SKM-1 (cell line): ENCODE measurements around the gene MS4A2.
A peak's percentile ranks its signal among the peaks of the same experiment; 100 is the strongest.
"Not testable (repeated sequence)": the region's sequence is repeated elsewhere in the genome, so short reads cannot be mapped to it uniquely, and the experiment has no call there.

Source experiments
- DNase-seq: peaks from one replicate; lab custom pipeline; 2025; ENCODE audit not compliant: unreplicated experiment; lab: John Stamatoyannopoulos, UW

Gene MS4A2

GRCh38 chr11:60088364-60088763 is at the start of gene MS4A2:
Gene MS4A2, plus strand, starts transcription at chr11:60088664. Its CDS starts 102 bp downstream, at chr11:60088766.
- DNase-seq: no peak

GRCh38 chr11:60040109-60040508 is 48.4 kb upstream of the MS4A2 start, which contains the start of gene OOSP2:
Gene OOSP2, plus strand, starts transcription at chr11:60040409. Its CDS starts 51 bp downstream, at chr11:60040460.
- DNase-seq: no peak

GRCh38 chr11:60050422-60050821 is 38.0 kb upstream of the MS4A2 start:
- DNase-seq: not testable (repeated sequence)

GRCh38 chr11:60050839-60051238 is 37.6 kb upstream of the MS4A2 start:
- DNase-seq: not testable (repeated sequence)

- peak; percentile 94 for DNase-seq
These were observed 32.0 kb upstream of the MS4A2 start, which contains the start of gene MS4A3 for GRCh38 chr11:60056349-60056969. Gene MS4A3, plus strand, starts transcription at chr11:60056665. Its CDS starts 4,496 bp downstream, at chr11:60061161.

GRCh38 chr11:60059052-60059451 is 29.4 kb upstream of the MS4A2 start:
- DNase-seq: no peak

GRCh38 chr11:60059521-60060240 is 28.8 kb upstream of the MS4A2 start:
- no peak for DNase-seq

- peak; percentile 30 for DNase-seq
These were observed 24.4 kb upstream of the MS4A2 start for GRCh38 chr11:60064111-60064510.

GRCh38 chr11:60065801-60066200 is 22.7 kb upstream of the MS4A2 start:
- DNase-seq: no peak

GRCh38 chr11:60069450-60069849 is 19.0 kb upstream of the MS4A2 start:
- no peak for DNase-seq

GRCh38 chr11:60071644-60072043 is 16.8 kb upstream of the MS4A2 start:
- not testable (repeated sequence) for DNase-seq

- DNase-seq: no peak
These were observed 11.1 kb upstream of the MS4A2 start for GRCh38 chr11:60077216-60077817.

GRCh38 chr11:60077981-60078380 is 10.5 kb upstream of the MS4A2 start:
- DNase-seq: no peak

- DNase-seq: no peak
These were observed 9.7 kb upstream of the MS4A2 start for GRCh38 chr11:60078745-60079144.

GRCh38 chr11:60080535-60080934 is 7.9 kb upstream of the MS4A2 start:
- no peak for DNase-seq

- no peak for DNase-seq
These were observed 3.7 kb upstream of the MS4A2 start for GRCh38 chr11:60084631-60085273.

- DNase-seq: no peak
These were observed 2.6 kb upstream of the MS4A2 start for GRCh38 chr11:60085909-60086308.

- DNase-seq: no peak
These were observed 1.2 kb upstream of the MS4A2 start for GRCh38 chr11:60087239-60087638.

GRCh38 chr11:60095477-60096120 is 7.1 kb downstream of the MS4A2 start:
- no peak for DNase-seq

- no peak for DNase-seq
These were observed 8.7 kb downstream of the MS4A2 start for GRCh38 chr11:60097189-60097588.

GRCh38 chr11:60098508-60098907 is 10.0 kb downstream of the MS4A2 start:
- no peak for DNase-seq
